ENCODE data around the gene NFKBIZ.
"Not testable (repeated sequence)": the region's sequence is repeated elsewhere in the genome, so short reads cannot be mapped to it uniquely, and the experiment has no call there.

The NFKBIZ gene

DNA sequence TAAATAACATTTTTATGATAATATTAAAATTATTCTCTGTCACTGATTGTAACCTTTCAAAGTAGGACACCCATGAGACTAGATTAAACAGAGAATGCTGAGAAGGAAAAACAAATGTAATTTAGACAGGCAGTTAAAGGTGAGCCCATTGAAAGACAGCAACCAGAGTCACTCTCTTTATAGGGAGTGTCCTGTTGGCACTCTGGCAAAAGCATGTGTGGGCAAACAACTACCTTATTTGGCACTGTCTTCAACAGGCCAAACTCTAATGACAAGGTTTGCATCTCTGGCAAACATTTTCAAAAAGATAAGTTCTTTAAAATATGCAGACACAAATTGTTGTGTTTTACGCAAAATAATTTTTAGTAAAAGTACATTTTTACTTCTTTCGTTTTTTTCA is 29.8 kb downstream of the NFKBIZ start:
- no peak for DNase-seq

DNA sequence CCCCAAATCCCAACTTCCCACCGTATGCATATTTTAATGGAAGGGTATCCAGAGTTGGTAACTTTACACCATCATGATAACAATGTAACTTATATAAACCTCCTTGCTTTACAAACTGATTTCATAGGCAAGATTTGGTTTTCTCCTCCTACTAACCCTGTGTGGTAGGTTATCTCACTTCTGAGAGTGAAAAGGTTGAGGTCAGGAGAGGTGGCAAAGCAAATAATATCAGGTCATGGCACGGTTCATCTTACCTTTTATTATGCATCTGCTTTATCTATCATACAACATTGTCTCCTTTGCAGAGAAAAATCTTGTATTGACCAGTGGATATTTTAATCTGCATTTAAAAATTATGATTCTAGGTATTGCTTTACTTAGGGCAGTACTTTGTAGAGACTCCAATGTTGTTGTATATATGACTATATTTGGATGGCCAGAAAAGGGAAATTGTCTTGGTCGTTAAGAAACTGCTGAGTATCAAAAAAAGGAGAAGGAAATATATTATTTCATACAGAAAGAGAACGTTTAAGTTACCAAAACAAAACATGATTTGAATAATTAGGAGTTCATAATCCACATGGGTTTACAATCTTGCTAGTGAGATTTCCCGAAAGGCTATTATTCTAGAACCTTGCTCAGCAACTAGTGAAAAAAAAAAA is 30.4 kb downstream of the NFKBIZ start:
- DNase-seq = no peak

DNA sequence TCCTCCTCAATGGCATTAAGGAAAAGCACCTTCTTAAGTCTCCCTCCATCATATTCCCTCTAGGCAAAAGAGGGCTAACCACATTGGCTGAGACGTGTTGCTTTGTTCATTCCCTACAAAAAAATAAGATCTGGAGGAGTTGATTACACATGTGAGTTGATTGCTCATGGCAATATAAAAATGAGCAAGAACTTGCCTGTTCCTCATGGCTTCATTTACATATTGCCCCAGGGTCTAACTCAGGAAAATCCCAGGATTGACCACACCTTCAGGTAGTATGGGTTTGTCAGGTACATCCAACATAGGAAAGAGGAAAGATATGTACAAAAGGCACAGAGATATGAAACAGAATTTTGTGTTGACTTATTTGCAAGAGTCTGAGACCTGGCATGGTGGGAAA is 35.5 kb downstream of the NFKBIZ start:
- no peak for DNase-seq

DNA sequence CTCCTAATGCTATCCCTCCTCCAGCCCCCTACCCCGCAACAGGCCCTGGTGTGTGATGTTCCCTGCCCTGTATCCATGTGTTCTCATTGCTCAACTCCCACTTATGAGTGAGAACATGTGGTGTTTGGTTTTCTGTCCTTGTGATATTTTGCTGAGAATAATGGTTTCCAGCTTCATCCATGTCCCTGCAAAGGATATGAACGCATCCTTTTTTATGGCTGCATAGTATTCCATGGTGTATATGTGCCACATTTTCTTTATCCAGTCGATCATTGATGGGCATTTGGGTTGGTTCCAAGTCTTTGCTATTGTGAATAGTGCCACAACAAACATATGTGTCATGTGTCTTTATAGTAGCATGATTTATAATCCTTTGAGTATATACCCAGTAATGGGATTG is 36.3 kb downstream of the NFKBIZ start:
- DNase-seq = not testable (repeated sequence)

DNA sequence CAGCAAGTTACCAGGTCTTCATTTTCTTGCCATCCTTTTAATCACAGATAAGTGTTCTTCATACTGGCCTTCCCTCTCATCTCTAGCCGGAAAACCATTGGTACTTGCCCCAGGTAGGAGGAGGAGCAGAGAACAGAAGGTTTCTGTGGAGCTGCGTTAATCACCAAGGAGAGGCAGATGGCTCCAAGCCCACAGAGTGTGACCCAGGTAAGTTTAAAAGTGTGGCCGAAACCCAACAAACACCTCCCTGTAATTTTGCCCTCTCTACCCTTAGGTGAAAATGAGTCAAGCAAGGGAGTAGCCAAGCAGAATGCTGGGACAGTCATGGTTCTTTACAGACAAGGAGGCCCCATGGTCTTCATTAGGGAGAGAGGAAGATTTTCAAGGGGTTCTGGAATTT is 37.3 kb downstream of the NFKBIZ start:
- DNase-seq = no peak

DNA sequence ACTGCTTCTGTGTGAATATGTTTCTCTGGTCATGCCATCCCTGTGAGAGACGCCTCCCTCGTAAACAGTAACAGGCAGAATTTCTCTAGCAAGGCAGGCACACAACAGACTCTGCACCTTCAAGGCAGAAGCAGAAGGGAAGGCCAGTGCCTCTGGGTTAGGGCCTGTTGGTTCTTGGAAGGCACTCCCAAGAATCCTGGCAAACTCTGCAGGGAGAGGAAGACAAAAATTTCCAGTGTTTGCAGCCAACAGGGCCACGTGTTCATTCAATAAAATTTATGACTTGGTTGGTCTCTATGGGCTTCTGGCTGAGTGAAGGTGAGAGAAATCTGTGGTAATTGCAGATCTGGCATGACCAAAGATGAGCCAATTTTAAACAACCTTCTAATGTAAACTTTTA is 39.3 kb downstream of the NFKBIZ start:
- no peak for DNase-seq

DNA sequence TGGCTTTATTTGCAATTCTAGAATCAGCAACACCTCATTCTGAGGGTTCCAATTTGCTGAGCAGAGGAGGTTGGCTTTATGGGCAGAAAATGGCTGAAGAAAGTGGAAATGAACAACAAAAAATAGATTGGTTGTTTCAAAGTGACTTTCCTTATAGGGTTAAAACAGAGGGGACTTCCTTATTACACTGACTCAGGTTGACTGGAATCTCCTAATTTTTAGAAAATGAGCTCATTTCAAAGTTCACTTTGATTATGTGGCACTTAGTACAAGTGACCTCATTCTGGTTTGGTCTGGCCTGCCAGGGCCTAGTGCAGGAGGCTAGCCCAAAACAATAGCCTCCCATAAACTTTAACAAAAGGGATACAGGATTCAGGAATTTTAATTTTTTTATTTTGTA is 41.4 kb downstream of the NFKBIZ start:
- DNase-seq = no peak

DNA sequence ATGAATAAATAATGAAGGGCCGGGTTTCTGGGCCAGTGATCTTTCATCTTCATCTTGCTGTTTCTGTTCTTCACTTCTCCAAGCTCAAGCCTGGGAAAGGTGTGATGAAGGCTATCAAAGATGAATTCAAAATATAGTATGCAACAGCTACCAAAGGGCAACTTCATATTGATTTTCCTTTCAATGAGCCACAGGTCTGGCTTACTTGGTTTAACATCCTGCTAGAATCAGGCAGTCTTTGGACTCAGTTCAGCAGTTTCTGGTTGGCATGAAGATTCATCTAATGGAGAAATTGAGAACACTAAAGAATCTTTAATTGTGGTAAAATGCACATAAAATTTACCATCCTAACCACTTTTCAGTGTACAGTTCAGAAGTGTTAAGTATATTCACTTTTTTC is 43.3 kb downstream of the NFKBIZ start:
- no peak for DNase-seq

DNA sequence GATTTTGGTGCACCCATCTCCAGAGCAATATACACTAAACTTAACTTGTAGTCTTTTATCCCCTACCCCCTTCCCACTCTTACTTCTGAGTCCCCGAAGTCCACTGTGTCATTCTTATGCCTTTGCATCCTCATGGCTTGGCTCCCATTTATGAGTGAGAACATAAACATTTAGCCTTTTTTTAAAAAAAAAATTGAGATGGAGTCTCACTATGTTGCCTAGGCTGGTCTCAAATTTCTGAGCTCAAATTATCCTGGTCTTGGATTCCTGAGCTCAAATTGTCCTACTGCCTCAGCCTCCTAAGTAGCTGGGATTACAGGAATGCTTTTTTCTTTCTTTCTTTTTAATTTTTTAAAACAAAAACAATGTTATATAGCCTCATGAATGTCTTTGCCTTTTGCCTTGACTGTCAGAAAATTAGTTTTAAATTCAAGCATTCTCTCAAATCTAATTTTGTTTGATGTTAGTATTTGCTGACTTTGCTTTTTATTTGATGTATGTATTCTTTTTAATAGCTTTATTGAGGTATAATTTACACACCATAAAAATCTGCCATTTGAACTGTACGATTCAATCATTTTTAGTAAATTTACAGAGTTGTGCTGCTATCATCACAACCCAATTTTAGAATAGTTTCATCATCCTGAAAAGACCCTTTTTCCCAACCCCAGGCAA is 46.9 kb downstream of the NFKBIZ start:
- DNase-seq = no peak

DNA sequence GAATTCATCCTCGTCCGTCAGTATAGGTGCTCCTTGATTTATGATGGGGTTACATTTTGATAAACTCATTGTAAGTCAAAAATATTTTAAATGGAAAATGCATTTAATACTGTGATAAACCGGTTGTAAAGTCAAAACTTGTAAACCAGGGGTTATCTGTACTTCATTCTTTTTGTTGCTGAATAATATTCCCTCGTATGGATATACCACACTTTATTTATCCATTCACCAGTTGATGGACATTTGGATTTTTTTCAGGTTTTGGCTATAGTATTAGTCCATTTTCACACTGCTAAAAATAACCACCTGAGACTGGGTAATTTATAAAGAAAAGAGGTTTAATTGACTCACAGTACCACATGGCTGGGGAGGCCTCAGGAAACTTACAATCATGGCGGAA is 47.7 kb downstream of the NFKBIZ start:
- no peak for DNase-seq

DNA sequence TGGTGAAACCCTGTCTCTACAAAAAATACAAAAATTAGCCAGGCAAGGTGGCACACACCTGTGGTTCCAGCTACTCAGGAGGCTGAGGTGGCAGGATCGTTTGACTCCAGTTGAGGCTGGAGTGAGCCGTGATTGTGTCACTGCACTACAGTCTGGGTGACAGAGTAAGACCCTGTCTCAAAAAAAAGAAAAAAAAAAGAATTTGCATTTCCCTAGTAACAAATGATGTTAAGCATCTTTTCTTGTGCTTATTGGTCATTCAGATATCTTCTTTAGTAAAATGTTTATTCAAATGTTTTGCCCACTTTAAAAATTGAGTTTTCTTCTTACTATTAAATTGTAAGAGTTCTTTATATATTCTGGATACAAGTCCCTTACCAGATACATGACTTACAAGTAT is 48.7 kb downstream of the NFKBIZ start:
- no peak for DNase-seq

DNA sequence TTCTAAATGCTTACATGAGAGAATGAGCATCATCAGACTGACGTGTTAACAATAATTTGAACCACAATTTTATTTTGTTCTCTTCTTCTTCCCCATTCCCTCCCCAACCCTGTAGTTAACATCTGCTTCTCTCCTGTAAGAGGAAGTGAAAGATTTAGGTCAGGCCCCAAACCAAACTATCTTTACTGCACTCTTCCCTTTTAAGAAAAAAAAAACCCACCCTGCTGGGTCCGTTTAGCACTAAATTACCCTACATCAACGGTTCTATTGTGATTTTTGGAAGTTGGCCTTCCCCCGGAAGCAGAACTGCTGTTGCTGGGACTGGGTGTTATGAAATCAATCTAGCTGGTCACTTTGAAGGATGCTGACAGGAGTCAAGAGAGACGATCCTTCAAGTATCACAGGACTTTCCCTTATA is 49.4 kb downstream of the NFKBIZ start:
- DNase-seq = peak; percentile 19

DNA sequence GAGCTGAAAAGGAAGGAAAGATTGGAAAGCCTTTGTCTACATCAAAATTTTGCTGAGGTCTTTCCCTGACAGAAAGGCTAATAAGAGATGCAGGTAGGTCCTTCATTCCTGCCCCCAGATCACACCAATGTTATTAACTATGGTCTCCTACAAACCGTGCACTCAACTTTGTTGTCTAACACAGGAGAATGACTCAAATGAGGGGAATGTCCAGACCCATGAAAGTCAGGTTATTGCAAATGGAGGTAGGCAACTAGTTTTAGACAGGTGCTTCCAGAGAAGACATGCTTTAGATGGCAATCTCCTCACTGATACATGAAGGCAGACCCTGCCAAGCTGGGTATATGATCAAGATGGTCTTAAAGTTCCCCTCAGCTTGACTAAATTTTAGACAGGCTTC is 51.0 kb downstream of the NFKBIZ start:
- no peak for DNase-seq

DNA sequence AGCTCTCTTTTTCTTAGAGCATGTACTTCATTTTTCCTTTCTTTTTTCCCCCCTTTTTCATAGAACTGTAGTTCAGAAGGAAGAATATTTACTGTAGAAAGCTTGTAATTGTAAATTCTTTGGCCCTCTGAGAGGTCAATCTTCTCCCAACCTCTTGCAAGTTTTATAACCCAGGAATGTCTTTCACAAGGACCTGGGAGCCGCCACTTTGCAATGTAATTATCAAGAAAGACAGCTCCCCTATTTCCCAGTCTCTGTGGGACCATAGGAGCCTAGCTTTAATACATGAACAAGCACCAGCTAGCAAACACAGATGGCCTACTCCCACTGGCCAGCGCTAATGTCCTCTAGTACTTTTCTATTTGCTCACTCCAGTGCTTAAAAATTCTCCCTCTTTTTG is 51.4 kb downstream of the NFKBIZ start:
- DNase-seq = no peak

DNA sequence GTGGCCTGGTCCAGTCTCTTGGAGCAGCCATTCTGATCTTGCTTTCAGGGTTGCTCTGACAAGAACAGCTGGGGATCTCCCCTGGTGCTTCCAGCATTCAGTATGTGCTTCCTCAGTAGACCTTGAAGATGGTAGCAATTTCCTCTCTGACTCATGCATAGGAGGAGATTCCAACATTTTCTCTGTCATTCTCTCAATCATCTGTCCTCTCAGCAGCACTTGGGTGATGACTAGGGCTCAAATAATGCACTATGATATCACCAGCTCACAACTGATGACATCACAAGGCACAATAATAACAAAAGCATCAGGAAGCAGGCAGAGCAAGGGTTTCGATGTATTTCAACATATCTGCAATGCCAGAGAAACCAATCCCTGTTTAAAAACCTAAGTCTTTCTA is 52.7 kb downstream of the NFKBIZ start:
- DNase-seq = peak; percentile 8

DNA sequence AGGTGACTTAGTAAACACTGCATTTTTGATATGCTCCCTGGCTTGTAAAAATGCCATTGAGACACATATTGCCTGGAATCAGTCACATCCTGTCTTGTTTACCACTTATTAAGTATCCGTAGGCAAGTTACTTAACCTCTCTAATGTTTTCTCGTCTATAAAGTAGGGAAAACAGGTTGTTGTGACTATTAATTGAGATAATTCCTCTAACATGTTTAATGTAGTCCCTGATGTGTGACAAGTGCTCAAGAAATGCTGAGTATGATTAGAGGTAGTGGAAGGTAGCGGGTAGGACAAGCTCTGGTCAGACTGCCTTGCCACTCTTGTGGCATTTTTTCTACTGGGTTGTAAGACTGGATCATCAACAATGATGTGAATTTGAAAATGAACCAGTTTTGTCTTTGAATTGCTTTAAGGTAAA is 54.1 kb downstream of the NFKBIZ start:
- no peak for DNase-seq

DNA sequence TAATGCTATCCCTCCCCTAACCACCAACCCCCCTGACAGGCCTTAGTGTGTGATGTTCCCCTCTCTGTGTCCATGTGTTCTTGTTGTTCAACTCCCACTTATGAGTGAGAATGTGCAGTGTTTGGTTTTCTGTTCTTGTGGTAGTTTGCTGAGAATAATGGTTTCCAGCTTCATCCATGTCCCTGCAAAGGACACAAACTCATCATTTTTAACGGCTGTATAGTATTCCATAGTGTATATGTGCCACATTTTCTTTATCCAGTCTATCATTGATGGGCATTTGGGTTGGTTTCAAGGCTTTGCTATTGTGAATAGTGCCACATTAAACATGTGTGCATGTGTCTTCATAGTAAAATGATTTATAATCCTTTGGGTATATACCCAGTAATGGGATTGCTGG is 56.3 kb downstream of the NFKBIZ start:
- not testable (repeated sequence) for DNase-seq

All from CD4-positive, alpha-beta T cell treated with Interleukin-10 for 1 hour (primary cell).